BLaER1 (cell line): ENCODE measurements around the gene MCF2L.

Experiments used
- H3K27ac ChIP-seq: shearing (Covaris generic); formaldehyde crosslinking; 2 replicates; pipeline ENCODE4 v1.8.1; 2022
- H3K27me3 ChIP-seq: shearing (Covaris generic); formaldehyde crosslinking; 2 replicates; pipeline ENCODE4 v1.8.1; 2022
- H3K36me3 ChIP-seq: shearing (Covaris generic); formaldehyde crosslinking; 2 replicates; pipeline ENCODE4 v1.8.1; 2022
- H3K4me1 ChIP-seq: shearing (Covaris generic); formaldehyde crosslinking; 2 replicates; pipeline ENCODE4 v1.8.1; 2022
- H3K4me2 ChIP-seq: shearing (Covaris generic); formaldehyde crosslinking; 2 replicates; pipeline ENCODE4 v1.8.1; 2022
- H3K4me3 ChIP-seq: shearing (Covaris generic); formaldehyde crosslinking; 2 replicates; pipeline ENCODE4 v1.8.1; 2022
- H3K9ac ChIP-seq: shearing (Covaris generic); formaldehyde crosslinking; 2 replicates; pipeline ENCODE4 v1.8.1; 2022
- H3K9me3 ChIP-seq: shearing (Covaris generic); formaldehyde crosslinking; 2 replicates; pipeline ENCODE4 v1.8.1; 2022
- H4K20me1 ChIP-seq: shearing (Covaris generic); formaldehyde crosslinking; 2 replicates; pipeline ENCODE4 v1.8.1; 2022
- Cebpa-rat ChIP-seq: shearing (Covaris generic); IDR thresholded peaks from 2 replicates; pipeline ENCODE4 v1.8.1; 2022

Gene MCF2L

DNA sequence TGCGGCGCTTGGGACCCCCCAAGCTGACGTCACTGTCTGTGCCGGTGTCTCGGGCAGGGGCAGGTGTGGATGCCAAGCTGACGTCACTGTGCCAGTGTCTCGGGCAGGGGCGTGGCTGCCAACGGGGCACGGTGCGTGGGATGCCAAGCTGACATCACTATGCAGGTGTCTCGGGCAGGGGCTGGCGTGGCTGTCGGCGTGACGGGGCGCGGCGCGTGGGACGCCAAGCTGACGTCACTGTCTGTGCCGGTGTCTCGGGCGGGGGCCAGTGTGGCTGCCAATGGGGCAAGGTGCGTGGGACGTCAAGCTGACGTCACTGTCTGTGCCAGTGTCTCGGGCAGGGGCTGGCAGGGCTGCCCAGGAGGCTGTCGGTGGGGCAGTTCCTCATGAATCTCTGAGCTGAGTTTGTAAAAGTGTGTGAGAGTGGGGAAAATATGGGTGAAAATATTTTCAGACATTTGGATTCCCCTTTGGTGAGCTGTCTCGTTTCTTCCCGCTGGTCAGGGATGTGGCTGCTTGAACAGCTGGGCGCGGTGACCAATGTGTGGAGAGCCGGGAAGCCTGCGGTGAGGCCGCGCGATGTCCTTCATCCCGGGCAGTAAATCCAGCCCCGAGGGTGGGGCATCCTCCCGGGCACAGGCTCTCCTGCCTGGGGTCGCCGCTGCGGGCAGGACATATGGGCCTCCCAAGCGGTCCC is 25.2 kb downstream of the MCF2L start:
- Histone ChIP-seq H3K27ac (no peak overlapping the region), H3K9ac (no peak overlapping the region)

DNA sequence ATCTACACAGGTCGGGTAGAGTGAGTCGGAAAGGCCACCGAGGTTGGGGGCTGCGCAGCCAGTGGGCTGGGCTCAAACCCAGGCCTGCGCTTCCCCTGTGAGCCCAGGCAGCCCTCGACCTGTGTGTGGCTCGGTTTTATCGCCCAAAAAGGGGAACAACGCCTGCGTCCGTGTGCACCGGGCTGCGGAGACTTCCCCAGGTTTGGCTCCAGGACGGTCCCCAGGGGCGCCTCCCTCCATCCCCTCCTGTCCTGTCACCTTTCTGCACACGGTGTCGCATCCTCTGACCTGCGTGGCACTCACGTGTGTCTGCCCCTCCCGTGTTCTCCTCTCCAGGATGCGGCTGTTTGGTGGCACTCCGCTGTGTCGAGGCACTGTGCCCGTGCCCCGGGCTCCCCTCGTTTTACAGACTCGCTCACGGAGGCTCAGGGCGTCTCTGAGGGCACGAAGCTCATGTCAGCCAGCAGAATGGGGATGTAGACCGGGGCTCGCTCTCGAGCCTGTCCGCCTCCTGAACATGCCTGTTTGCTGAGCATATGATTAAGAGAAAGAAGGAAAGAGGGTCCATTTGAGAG is 25.9 kb downstream of the MCF2L start:
- Histone ChIP-seq H4K20me1 (peaks cover 12% of the 10 kb centered on the region; the same call in 1 of the 2 replicates), H3K27ac (no peak overlapping the region), H3K4me3 (no peak overlapping the region), H3K27me3 (peaks cover 59% of the 10 kb centered on the region), H3K4me2 (no peak overlapping the region), H3K36me3 (no peaks in the 10 kb centered on the region), H3K4me1 (peaks cover 30% of the 10 kb centered on the region), H3K9ac (no peak overlapping the region), H3K9me3 (peaks cover 3% of the 10 kb centered on the region)
- no peak for TF ChIP-seq Cebpa-rat

More for the DNA sequence above, 25.2 kb downstream of the MCF2L start:
- Histone ChIP-seq H3K36me3 (no peaks in the 10 kb centered on the region), H3K4me1 (peaks cover 26% of the 10 kb centered on the region), H3K27me3 (peaks cover 53% of the 10 kb centered on the region), H4K20me1 (peaks cover 12% of the 10 kb centered on the region; the same call in 1 of the 2 replicates), H3K4me3 (no peak overlapping the region), H3K9me3 (peaks cover 7% of the 10 kb centered on the region), H3K4me2 (no peak overlapping the region)
- TF ChIP-seq Cebpa-rat: no peak

DNA sequence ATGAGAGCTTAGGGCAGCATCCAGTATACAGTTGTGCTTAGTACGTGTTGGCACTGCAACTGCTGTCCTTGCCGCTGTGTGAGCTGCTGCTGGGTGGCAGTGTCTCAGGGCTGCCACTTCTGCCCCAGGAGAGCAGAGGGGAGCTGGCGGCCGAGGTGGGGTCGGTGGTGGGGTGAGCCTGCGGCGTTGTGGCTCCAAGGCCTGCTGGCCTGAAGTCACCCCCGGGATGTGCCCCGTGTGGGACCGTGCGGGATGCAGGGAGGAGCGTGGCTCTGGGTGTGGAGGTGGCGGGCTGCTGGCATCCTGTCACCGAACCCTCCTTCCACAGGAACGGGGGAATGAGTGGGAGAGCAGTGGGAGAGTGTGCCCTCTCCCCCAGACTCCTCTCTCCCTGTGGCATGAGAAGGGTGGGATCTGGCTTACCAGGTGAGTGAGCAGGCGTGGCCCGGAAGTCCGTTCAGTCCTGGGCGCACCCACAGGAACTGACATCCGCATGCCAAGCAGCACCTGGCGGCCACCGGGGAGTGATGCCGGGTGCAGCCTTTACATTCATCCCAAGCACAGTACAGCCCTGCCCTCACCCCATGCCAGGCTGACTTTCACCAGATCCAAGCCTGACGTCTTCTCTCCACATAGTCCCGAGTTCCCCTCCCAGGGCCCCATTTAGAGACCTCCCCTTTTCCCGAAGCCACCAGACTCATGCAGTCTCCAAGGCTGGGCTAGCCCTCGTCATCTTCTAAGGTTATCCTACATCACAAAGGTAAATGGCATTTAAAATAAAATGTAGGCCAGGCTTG is 26.6 kb downstream of the MCF2L start:
- H4K20me1 ChIP-seq: peaks cover 17% of the 10 kb centered on the region

DNA sequence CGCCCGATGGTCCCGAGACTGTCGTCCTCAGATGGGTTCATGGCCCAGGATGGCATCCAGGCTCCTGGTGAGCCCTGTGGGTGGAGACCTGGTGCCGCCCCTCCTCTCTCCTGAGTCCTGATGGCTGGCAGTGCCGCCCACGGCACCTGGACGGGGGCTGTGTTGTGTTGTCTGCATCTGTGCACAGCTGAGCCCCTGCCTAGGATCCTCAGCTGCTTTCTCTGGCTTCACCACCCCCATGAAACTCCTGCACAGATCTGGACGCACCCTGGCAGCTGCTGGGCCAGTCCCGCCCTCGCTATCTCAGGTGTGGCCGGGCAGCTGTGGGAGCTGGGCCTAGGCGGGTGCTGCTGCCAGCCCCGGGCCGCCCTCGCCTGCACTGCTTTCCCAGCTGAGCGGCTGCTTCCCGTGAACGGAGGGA is 27.7 kb downstream of the MCF2L start:
- no peak overlapping the region for H3K27ac ChIP-seq
- H3K4me3 ChIP-seq: no peak overlapping the region
- no peak for TF ChIP-seq Cebpa-rat
- no peak overlapping the region for H3K9ac ChIP-seq
- no peaks in the 10 kb centered on the region for H3K9me3 ChIP-seq
- H3K4me1 ChIP-seq: peaks cover 48% of the 10 kb centered on the region
- no peaks in the 10 kb centered on the region for H3K36me3 ChIP-seq
- H3K27me3 ChIP-seq: peaks cover 77% of the 10 kb centered on the region
- H3K4me2 ChIP-seq: peak overlapping the region; percentile 68; the same call in 1 of the 2 replicates
- peaks cover 28% of the 10 kb centered on the region for H4K20me1 ChIP-seq

More for the DNA sequence above, 26.6 kb downstream of the MCF2L start:
- Histone ChIP-seq H3K27me3 (peaks cover 66% of the 10 kb centered on the region), H3K36me3 (no peaks in the 10 kb centered on the region), H3K4me2 (no peak overlapping the region), H3K9me3 (no peaks in the 10 kb centered on the region), H3K27ac (no peak overlapping the region), H3K4me3 (no peak overlapping the region), H3K9ac (no peak overlapping the region), H3K4me1 (peaks cover 37% of the 10 kb centered on the region)
- TF ChIP-seq Cebpa-rat: no peak

DNA sequence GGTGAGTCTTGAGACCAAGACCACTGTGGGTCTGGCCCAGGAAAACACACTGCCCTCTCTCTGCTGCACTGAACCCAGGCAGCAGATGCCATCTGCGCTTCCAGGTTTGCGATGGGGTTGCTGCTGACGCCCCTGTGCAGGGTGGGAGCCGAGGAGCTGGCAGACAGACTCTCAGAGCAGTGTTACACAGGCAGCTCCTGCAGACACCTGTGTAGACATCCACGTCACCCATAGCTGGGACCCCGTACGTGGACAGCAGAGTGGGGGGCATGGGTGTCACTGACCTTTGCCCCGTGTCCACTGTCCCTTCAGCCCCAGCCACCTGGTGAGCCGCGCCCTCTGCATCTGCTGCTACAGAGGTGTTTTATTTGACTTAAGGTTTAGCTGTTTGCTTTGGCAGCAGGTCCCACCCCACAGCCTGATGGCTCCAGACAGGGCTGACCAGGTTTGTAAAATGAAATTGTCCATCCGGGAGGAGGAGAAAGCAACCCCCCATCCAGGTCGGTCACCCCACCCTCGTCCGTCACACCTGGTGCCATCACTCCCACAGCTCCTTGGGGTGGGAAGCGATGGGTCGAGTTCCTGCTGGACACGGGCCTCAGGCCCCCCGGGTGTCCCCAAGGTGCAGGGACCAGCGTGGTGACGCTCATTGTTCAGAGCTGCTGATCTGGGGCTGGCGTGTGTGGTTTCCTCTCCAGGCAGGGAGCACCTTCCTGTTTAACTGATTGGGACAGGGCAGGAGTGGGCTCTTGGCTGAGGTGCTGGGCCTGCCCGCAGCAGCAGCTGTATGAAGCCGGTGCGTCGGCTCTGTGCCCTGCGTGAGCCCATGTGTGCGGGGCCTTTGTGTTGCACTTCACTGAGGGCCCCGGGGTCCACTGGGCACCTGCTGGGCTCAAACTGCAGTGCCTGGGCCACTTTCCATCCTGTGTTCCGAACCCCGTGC is 28.4 kb downstream of the MCF2L start:
- peaks cover 30% of the 10 kb centered on the region for H4K20me1 ChIP-seq
- no peak overlapping the region for H3K4me3 ChIP-seq
- H3K9ac ChIP-seq: no peak overlapping the region
- peaks cover 56% of the 10 kb centered on the region for H3K4me1 ChIP-seq
- H3K27ac ChIP-seq: no peak overlapping the region
- TF ChIP-seq Cebpa-rat: no peak
- peaks cover 78% of the 10 kb centered on the region for H3K27me3 ChIP-seq
- no peaks in the 10 kb centered on the region for H3K9me3 ChIP-seq
- no peaks in the 10 kb centered on the region for H3K36me3 ChIP-seq
- peak overlapping the region; percentile 68 for H3K4me2 ChIP-seq

DNA sequence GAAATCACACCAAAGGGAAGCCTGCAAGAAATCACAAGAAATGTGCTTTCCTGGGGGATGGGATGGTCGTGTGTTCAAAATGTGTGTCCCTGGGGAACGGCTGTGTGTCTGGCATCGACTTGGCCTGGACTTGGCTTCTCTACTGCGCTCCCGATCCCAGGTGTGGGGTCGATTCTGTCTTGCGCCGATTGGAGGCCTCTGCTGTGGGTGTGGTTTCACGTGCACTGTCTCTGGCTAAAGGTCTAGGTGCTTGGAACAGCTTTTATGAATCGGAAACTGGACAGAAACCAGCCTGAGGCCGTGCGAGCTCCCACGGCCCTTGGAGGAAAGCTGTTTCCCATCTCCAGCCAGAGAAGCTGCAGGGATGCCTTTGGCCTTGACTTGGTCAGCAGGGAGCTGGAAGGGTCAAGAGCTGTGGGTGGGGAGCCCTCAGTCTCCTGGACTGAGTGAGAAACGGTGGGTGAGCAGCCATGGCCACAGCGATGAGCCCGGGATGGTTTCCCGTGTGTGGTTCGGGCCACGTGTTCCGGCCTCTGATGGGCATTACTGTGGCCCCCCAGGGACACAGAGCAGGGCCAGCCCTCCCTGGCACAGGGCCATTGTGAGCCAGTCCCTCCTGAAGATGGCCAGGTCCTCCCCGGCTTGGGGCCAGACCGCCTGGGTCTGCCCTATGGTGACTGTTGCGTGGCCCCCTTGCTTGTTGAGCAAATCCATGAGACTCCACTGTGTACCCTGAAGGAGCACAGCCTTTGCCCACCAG is 29.7 kb downstream of the MCF2L start:
- Histone ChIP-seq H4K20me1 (peaks cover 32% of the 10 kb centered on the region), H3K27me3 (peaks cover 71% of the 10 kb centered on the region)
- no peak for TF ChIP-seq Cebpa-rat

DNA sequence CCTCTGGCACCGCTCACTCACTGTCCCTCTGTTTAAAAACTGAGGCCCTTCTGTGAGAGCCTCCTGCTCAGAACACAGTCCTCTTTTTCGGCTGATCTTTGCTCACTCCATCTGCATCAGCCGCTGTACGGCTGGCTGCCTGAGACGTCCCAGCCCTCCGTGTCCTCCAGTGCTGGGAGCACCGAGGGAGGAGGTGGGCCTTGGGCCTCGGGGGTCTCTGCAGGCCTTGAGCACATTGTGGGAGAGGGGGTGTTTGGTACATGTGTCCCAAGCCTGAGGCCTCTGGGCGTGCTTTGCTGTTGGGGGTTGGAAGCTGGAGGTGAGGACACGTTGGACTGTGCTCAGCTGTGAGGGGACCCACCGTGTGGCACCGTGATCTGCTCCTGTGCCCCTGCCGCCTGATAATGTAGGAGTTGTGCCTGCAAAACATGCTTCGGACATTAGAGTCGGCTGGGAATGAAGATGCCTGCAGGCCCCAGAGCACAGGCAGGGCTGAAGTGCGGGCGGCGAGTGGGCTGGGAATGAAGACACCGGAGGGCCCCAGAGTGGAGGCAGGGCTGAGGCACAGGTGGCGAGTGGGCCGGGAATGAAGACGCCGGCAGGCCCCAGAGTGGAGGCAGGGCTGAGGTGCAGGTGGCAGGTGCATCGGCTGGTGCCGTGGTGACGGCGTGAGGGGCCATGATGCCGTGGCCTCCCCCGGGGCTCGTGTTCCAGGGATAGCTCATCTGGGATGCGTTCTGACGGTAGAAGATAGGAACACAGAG is 30.6 kb downstream of the MCF2L start:
- Histone ChIP-seq H3K27ac (no peak overlapping the region), H3K4me2 (peak overlapping the region; percentile 91), H3K4me3 (no peak overlapping the region), H4K20me1 (peaks cover 35% of the 10 kb centered on the region), H3K4me1 (peaks cover 74% of the 10 kb centered on the region), H3K9me3 (no peaks in the 10 kb centered on the region), H3K9ac (no peak overlapping the region), H3K27me3 (peaks cover 78% of the 10 kb centered on the region), H3K36me3 (no peaks in the 10 kb centered on the region)
- TF ChIP-seq Cebpa-rat: no peak

More for the DNA sequence above, 29.7 kb downstream of the MCF2L start:
- Histone ChIP-seq H3K4me1 (peaks cover 67% of the 10 kb centered on the region), H3K36me3 (no peaks in the 10 kb centered on the region), H3K9me3 (no peaks in the 10 kb centered on the region), H3K27ac (no peak overlapping the region), H3K9ac (no peak overlapping the region), H3K4me2 (peak overlapping the region; percentile 68), H3K4me3 (no peak overlapping the region)

DNA sequence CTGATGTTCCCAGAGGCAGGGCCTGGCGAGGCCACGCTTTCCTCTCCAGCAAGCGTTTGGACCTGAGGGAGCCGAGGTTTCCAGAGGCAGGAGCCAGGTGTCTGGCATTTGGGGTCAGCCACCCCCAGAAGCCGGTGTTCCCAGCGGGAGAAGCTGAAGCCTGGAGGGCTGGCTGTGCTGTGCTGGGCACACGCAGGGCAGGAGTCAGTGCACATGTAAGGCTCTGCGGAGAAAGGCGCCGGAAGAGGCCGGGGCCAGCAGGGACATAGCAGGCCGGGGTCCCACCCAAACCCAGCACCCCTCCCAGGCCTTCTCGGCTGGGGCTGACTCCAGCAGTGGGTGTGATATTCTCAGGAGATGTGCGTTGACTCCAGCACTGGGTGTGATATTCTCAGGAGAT is 31.6 kb downstream of the MCF2L start:
- Histone ChIP-seq H4K20me1 (peaks cover 37% of the 10 kb centered on the region), H3K4me3 (peak overlapping the region; percentile 57), H3K4me1 (peaks cover 80% of the 10 kb centered on the region), H3K27ac (peak overlapping the region; percentile 53), H3K4me2 (peak overlapping the region; percentile 91), H3K9ac (peak overlapping the region; percentile 57), H3K9me3 (no peaks in the 10 kb centered on the region), H3K36me3 (no peaks in the 10 kb centered on the region), H3K27me3 (peaks cover 73% of the 10 kb centered on the region)
- TF ChIP-seq Cebpa-rat: no peak
